NCI-H510A (cell line): ENCODE data around the gene CD40LG.

Experiments
- DNase-seq: peaks from one replicate; lab custom pipeline; 2025; lab: John Stamatoyannopoulos, UW

Gene CD40LG

DNA sequence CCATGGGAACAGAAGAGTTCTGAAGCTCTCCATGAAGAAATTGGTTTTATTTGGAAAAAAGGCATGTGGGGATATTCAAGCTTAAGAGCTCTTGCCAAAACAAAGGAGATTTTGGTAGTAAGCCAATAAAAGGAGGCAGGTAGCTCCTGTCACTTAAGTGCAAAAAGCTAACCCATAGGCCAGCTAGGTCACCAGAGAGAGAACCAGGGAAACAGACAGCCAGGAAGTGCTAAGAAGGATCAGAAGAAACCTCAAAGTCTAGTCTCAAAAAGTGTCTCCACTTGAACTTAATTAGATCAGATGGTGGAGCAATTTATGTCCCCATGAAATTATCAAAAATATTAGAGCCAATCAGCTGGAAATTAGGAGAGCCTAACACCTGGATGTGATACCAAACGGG, 49.2 kb downstream of the CD40LG start:
- DNase-seq, result no peak

DNA sequence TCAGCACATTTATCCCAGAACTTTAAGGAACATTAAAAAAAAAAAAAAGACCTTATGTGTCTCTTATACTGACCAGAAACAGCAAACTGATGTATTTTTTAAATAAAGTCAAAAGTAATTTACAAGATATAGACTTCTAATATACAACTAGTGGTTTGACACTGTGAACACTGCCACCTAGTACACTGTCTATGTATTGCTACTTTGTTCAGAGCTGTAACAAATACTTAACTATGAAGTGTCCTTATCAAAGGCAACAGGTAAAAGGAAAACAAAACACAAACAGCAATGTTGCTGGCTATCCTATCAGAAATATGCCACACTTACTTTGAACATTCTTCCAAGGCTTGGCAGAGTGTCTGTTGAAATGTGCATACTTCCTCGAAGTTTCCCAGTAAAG, 60.4 kb downstream of the CD40LG start:
- no peak for DNase-seq
